Prostate gland (tissue), 2 donors: ENCODE data around the gene FRMPD2. TPM values are rescaled to one million over a fixed set of nuclear protein-coding genes. Genes with fewer than 3 reads are reported as not detected.

Source experiments
- DNase-seq: peaks from one replicate; pipeline ENCODE4 v3.0.0-alpha.2; 2019; ENCODE audit warnings: low spot score
- H3K27ac ChIP-seq, 2 donors: fragments of 200-600 bp; sonication (generic); 2 replicates each; pipeline ENCODE4 v1.5.1; 2017 to 2019
- H3K27me3 ChIP-seq: fragments of 200-600 bp; sonication (generic); replicated peaks from 2 replicates; pipeline ENCODE4 v1.5.1; 2019; ENCODE audit not compliant: insufficient read depth
- H3K36me3 ChIP-seq, 2 donors: fragments of 200-600 bp; sonication (generic); 1 replicate in 1 of 2; 2 replicates in 1 of 2; pipeline versions ENCODE4 v1.5.1 to v1.8.1; 2017 to 2019
- H3K4me1 ChIP-seq: fragments of 200-600 bp; sonication (generic); replicated peaks from 2 replicates; pipeline ENCODE4 v1.5.1; 2019
- H3K4me3 ChIP-seq, 2 donors: fragments of 200-600 bp; sonication (generic); 2 replicates each; pipeline ENCODE4 v1.5.1; 2017 to 2019
- H3K9me3 ChIP-seq: fragments of 200-600 bp; sonication (generic); 2 replicates; pipeline ENCODE4 v1.5.1; 2017
- CTCF ChIP-seq, 4 experiments: fragments of 200-600 bp in 2 of 4; fragments of 450-650 bp in 2 of 4; sonication (generic) in 2 of 4; IDR thresholded peaks; 1 replicate in 3 of 4; 2 replicates in 1 of 4; pipeline ENCODE4 v1.5.1; 2016 to 2019; ENCODE audit warnings: antibody characterized with exemption in 4 of 4, mild to moderate bottlenecking in 2 of 4, moderate library complexity in 2 of 4
- POLR2A ChIP-seq: fragments of 450-650 bp; IDR thresholded peaks from one replicate; pipeline ENCODE4 v1.6.1; 2016; ENCODE audit warnings: antibody characterized with exemption, mild to moderate bottlenecking
- POLR2AphosphoS5 ChIP-seq: sonication (generic); formaldehyde crosslinking; IDR thresholded peaks from one replicate; pipeline ENCODE4 v1.6.1; 2017; ENCODE audit warnings: antibody characterized with exemption
- WGBS: methylation state at CpG from one replicate; pipeline ENCODE4 v1.1.5; 2018; 5-methylcytosine and 5-hydroxymethylcytosine counted together
- intact Hi-C: fragments of 100-400 bp; cut with DNase I; formaldehyde crosslinking; loops from one replicate; pipeline ENCODE4 v1.14.2; 2022
- total RNA-seq, 2 donors: library from RNA; depleted of rRNA; stranded (reverse); fragments of >200 nt; gene quantifications; one replicate each; pipeline ENCODE4 v1.1.0, GENCODE V29; 2016

FRMPD2 gene
- total RNA-seq, 2 donors from 2014 or later = 0.97 to 3.4 TPM

GRCh38 chr10:48210966-48211365 lies 63.5 kb downstream of the FRMPD2 start:
- no peak overlapping the region for H3K4me3 ChIP-seq
- H3K9me3 ChIP-seq = no peaks in the 10 kb centered on the region
- WGBS = 94% methylated on average over 5 of the region's 5 CpGs
- H3K4me1 ChIP-seq = no peaks in the 10 kb centered on the region
- H3K27me3 ChIP-seq = no peaks in the 10 kb centered on the region
- intact Hi-C loops = no loop called here
- no peak overlapping the region for H3K27ac ChIP-seq
- DNase-seq = no peak
- no peak for TF ChIP-seq CTCF (IDR thresholded peaks at IDR 0.05)
- TF ChIP-seq POLR2A = no peak
- TF ChIP-seq POLR2AphosphoS5 = no peak
- H3K36me3 ChIP-seq = no peaks in the 10 kb centered on the region

GRCh38 chr10:48210391-48210790 lies 64.1 kb downstream of the FRMPD2 start:
- DNase-seq = no peak
- Histone ChIP-seq H3K36me3 (no peaks in the 10 kb centered on the region), H3K27ac (no peak overlapping the region), H3K4me3 (no peak overlapping the region), H3K9me3 (no peaks in the 10 kb centered on the region), H3K27me3 (no peaks in the 10 kb centered on the region), H3K4me1 (no peaks in the 10 kb centered on the region)
- WGBS = 92% methylated on average over 9 of the region's 9 CpGs
- intact Hi-C loops = no loop called here
- TF ChIP-seq POLR2A = no peak
- no peak for TF ChIP-seq POLR2AphosphoS5
- TF ChIP-seq CTCF (IDR thresholded peaks at IDR 0.05) = no peak

GRCh38 chr10:48209241-48209640 lies 65.3 kb downstream of the FRMPD2 start:
- intact Hi-C loops = no loop called here
- Histone ChIP-seq H3K9me3 (no peaks in the 10 kb centered on the region), H3K27ac (no peak overlapping the region), H3K36me3 (no peaks in the 10 kb centered on the region), H3K4me1 (no peaks in the 10 kb centered on the region), H3K4me3 (no peak overlapping the region), H3K27me3 (no peaks in the 10 kb centered on the region)
- no peak for DNase-seq
- WGBS = 75% methylated on average over 2 of the region's 2 CpGs
- TF ChIP-seq CTCF (IDR thresholded peaks at IDR 0.05) (no peak), POLR2AphosphoS5 (no peak), POLR2A (no peak)

GRCh38 chr10:48207853-48208252 lies 66.6 kb downstream of the FRMPD2 start:
- no peak for DNase-seq
- TF ChIP-seq POLR2A (no peak), POLR2AphosphoS5 (no peak), CTCF (IDR thresholded peaks at IDR 0.05) (no peak)
- H3K4me1 ChIP-seq = no peaks in the 10 kb centered on the region
- H3K4me3 ChIP-seq = no peak overlapping the region
- no peaks in the 10 kb centered on the region for H3K9me3 ChIP-seq
- H3K36me3 ChIP-seq = no peaks in the 10 kb centered on the region
- WGBS = 87% methylated on average over 5 of the region's 5 CpGs
- H3K27ac ChIP-seq = no peak overlapping the region
- no peaks in the 10 kb centered on the region for H3K27me3 ChIP-seq
- intact Hi-C loops = no loop called here

GRCh38 chr10:48206482-48207250 lies 67.8 kb downstream of the FRMPD2 start:
- no peak overlapping the region for H3K27ac ChIP-seq
- WGBS = 76% methylated on average over 6 of the region's 6 CpGs
- intact Hi-C loops = no loop called here

More at GRCh38 chr10:48206482-48207250, 67.8 kb downstream of the FRMPD2 start:
- H3K4me3 ChIP-seq = no peak overlapping the region
- no peak for TF ChIP-seq POLR2A
- TF ChIP-seq POLR2AphosphoS5 = no peak
- TF ChIP-seq CTCF (IDR thresholded peaks at IDR 0.05) = no peak
- no peaks in the 10 kb centered on the region for H3K36me3 ChIP-seq
- H3K4me1 ChIP-seq = no peaks in the 10 kb centered on the region
- no peaks in the 10 kb centered on the region for H3K27me3 ChIP-seq
- no peak for DNase-seq
- H3K9me3 ChIP-seq = no peaks in the 10 kb centered on the region
